ENCODE results near the gene MRO.
"Not testable (repeated sequence)": the region's sequence is repeated elsewhere in the genome, so short reads cannot be mapped to it uniquely, and the experiment has no call there.

DNA sequence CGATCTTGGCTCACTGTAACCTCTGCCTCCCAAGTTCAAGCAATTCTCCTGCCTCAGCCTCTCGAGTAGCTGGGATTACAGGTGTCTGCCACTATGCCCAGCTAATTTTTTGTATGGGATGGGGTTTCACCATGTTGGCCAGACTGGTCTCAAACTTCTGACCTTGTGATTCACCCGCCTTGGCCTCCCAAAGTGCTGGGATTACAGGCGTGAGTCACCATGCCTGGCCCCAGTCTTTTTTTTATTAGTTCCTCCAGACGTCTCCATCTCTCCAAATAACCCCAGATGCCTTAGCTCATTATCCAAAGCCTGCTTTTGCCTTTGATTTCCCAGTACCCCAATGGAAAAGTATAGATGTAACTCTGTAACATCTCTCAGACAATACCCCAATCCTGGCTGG, 37.4 kb upstream of the MRO start:
- TF ChIP-seq, protein P1, sequence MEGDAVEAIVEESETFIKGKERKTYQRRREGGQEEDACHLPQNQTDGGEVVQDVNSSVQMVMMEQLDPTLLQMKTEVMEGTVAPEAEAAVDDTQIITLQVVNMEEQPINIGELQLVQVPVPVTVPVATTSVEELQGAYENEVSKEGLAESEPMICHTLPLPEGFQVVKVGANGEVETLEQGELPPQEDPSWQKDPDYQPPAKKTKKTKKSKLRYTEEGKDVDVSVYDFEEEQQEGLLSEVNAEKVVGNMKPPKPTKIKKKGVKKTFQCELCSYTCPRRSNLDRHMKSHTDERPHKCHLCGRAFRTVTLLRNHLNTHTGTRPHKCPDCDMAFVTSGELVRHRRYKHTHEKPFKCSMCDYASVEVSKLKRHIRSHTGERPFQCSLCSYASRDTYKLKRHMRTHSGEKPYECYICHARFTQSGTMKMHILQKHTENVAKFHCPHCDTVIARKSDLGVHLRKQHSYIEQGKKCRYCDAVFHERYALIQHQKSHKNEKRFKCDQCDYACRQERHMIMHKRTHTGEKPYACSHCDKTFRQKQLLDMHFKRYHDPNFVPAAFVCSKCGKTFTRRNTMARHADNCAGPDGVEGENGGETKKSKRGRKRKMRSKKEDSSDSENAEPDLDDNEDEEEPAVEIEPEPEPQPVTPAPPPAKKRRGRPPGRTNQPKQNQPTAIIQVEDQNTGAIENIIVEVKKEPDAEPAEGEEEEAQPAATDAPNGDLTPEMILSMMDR (IDR thresholded peaks at IDR 0.05): not testable (repeated sequence)
- not testable (repeated sequence) for TF ChIP-seq POLR2A (IDR thresholded peaks at IDR 0.05; ENCODE audit: low read length)

Data from A549 (cell line).